ENCODE measurements around the gene ABCG4. TPM values are rescaled to one million over a fixed set of nuclear protein-coding genes. Genes with fewer than 3 reads are reported as not detected.

ABCG4 gene
- total RNA-seq: 0.07 and 0.48 TPM in 2 replicates

DNA sequence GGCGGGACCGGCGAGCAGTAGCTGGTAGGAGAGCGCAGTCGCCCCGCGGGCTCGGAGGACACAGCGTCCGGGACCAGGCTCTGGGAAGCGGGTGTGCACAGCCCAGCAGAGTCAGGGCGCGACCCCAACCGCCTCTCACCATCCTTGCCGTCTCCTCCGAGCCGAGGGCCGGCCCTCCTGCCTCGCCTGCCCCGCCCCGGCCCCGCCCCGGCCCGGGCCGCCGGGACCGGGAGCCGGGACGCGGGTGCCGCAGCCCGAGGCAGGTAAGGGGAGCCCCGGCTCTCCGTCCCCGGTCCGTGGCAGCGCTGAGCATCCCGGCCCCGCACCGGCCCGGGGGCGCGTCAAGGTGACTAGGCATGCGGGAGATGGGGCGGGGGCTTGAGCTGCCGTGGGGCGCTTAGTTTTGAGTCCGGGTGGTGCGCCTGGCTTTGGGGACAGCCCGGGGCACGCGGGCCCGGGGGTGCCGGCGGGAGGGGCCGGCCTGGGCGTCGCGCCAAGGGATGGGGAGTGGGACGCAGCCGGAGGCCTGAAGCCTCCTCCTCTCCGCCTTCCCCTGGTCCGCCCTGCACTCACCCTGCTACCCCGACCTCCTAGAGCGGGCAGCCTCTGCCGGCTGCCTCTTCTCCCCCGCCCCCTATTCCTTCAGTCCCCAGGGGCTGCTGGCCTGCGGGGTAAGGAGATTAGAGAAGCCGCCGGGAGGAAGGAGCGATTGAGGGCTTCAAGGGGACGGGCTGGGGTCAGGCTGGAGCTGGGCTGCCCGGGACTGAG is at the start of gene ABCG4:
TSS of gene ABCG4 (plus strand) at position 35 of the 768 bp plus-strand sequence. CDS start 914 bp downstream, outside the sequence.
- intact Hi-C loops (cut with micrococcal nuclease): no loop called here

DNA sequence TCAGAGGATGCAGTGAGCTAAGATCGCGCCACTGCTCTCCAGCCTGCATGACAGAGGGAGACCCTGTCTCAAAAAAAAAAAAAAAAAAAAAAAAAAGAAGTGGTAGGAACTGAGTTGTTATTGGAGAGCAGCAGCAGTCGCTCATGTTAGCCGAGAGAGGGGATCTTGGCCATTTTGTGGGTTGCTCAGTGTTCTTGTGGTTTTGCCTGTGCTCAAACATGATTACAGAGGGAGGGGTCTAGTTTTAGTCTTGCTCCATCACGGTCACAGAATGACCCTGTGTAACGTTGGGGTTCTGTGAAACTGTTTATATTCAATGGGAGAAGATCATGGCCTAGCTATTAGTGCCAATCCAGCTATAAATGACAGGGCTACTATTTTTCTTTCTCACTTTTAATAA is 49.1 kb upstream of the ABCG4 start:
- intact Hi-C loops (cut with micrococcal nuclease): loop anchor here (2.0 to 10.0 kb wide), 4 partner anchors 15 to 665 kb away; partner anchors contain the start of genes DDX6, HMBS and KMT2A

DNA sequence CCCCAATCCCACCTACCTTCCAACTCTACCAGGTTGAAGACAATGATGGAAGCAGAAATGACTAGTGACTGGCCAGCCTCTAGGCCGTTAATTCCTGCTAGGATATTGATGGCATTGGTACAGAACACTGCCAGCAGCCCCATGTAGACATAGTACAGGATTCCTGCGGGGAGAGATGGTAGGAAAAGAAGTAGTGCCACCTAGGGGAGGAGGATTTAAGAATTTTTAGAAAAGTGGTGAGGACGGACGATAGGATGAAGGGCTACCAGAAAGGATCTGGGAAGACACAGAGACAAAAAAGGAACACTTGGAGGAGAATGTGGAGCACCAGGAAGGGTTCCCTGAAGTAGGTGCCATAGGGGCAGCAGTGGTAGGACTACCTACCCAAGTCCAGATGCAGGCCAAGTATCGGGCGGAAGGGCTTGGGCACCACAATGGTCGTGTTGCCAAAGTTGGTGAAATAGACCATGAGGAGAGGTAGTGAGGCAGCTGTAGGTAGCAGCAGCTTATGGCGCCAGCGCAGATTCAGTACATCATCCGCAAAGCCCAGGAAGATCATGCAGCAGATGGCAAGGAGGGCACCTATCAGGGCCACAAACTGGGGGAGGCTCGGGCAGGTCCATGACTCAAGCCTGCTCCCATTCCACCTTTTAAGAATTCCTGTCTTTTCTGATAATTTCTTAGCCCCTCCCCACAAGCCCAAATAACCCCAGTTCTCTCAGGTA is 48.4 kb upstream of the ABCG4 start:
- intact Hi-C loops (cut with micrococcal nuclease): loop anchor here (2.0 to 5.0 kb wide), 3 partner anchors 16 to 308 kb away; partner anchors contain the start of genes DDX6 and HMBS

DNA sequence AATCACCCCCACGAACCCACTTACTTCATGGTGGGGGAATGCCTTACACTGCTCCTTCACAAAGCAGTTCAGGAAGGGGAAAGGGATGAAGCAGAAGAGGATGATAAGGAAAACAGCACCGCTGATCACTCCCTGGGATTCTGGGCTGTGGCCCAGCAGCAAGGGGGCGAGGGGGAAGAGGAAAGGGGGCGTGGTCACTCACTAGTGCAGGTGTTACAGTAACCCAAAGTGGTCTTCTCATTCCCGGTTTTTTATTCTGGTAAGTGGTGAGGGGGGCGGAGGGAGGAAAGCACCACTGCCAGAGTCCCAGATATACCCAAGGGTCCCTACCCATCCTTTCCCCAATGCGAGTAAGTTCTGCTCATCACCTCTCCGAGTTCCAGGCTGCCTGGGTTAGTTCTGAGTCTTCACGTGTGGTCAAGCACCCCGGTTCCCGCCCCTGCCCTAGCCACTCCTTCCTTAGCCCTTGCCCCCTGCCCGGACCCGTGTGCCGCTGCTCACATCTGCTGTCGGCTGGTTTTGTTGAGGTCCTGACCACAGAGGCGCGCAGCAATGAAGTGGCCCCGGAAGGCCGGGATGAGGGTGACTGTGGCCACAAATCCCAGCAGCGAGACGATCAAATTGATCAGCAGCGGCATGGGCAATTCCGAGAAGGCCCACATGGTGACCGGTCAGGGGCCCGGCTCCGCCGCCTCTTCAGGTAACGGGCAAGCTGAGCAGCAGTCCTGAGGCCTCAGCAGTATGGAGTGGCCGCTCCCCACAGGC is 47.7 kb upstream of the ABCG4 start:
- intact Hi-C loops (cut with micrococcal nuclease): loop anchor here (1.0 to 5.0 kb wide), 4 partner anchors 16 to 309 kb away; partner anchors contain the start of genes DDX6, HMBS and HYOU1

DNA sequence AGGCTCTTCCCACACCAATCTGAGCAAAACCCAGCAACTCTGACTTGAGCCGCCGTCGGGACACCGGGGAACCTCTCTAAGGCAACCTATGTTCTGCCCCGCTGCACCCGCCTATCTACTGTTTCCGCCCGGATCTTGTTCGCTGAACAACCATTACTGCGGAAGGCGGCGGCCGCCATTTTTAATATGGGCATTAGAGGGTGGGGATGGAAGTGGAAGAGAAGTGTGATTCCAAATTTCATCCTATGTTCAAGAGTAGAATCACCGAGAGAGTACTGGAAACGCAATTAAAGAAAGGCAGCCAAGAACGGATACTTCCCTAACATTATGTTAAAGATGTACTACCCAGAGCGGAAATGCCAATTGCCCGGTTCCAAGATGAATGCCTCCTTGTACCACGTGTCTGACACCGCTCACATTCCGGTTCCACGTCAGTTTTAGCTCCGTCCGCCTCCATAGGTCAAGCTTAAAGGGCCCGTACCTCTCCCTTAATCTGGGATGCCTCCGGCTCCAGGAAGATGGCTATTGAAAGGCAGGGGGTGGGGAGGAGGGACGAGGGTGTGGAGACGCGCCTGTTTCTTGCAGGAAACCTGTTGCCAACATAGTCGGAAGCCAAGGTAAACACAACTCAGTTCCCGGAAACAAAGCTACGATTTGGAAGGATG is 47.0 kb upstream of the ABCG4 start, which contains the start of gene DPAGT1:
TSS of gene DPAGT1 (minus strand) at position 95 of the 665 bp plus-strand sequence. CDS start 198 bp downstream, outside the sequence.
- intact Hi-C loops (cut with micrococcal nuclease): loop anchor here (1.0 to 5.0 kb wide), 9 partner anchors 8 to 310 kb away; partner anchors contain the start of genes DDX6, HINFP, HMBS and HYOU1

DNA sequence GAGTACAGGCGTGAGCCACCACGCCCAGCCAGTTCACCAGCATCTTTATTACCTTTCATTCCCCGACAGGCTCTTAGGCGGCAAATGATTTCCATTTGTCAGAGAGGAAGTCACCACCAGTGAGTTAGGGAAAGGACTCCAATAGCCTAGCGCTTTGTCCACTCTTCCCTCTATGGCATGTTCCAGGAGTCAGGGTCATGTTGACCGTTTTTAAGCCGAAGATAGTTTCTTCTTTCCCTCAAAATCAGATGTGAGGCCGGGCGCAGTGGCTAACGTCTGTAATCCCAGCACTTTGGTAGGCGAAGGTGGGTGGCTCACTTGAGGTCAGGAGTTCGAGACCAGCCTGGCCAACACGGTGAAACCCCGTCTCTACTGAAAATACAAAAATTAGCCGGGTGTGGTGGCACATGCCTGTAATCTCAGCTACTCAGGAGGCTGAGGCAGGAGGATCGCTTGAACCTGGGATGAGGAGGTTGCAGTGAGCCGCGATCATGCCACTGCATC is 45.6 kb upstream of the ABCG4 start:
- intact Hi-C loops (cut with micrococcal nuclease): loop anchor here (2.0 to 5.0 kb wide), 3 partner anchors 66 to 311 kb away; partner anchors contain the start of genes DDX6 and NLRX1

DNA sequence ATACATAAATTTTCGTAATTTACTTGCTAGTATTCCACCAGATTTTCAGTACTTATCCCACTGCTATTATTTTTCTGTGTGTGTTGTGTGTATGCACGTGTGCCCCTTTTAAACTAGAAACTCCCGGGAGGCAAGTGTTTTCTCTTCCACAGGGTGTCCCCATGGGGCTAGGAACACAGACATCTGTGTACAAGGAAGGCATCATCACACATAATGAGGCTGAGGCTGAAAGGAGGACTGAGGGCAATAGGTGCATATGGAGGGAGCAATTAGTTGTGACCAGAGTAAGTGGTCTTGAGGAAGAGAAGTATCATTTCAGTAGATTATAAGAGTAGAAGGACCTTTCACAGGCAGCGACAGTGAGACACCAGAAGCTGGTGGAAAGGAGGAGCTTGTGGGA is 45.1 kb upstream of the ABCG4 start:
- intact Hi-C loops (cut with micrococcal nuclease): loop anchor here (2.0 to 5.0 kb wide), 3 partner anchors 65 to 311 kb away; partner anchors contain the start of genes DDX6 and NLRX1

DNA sequence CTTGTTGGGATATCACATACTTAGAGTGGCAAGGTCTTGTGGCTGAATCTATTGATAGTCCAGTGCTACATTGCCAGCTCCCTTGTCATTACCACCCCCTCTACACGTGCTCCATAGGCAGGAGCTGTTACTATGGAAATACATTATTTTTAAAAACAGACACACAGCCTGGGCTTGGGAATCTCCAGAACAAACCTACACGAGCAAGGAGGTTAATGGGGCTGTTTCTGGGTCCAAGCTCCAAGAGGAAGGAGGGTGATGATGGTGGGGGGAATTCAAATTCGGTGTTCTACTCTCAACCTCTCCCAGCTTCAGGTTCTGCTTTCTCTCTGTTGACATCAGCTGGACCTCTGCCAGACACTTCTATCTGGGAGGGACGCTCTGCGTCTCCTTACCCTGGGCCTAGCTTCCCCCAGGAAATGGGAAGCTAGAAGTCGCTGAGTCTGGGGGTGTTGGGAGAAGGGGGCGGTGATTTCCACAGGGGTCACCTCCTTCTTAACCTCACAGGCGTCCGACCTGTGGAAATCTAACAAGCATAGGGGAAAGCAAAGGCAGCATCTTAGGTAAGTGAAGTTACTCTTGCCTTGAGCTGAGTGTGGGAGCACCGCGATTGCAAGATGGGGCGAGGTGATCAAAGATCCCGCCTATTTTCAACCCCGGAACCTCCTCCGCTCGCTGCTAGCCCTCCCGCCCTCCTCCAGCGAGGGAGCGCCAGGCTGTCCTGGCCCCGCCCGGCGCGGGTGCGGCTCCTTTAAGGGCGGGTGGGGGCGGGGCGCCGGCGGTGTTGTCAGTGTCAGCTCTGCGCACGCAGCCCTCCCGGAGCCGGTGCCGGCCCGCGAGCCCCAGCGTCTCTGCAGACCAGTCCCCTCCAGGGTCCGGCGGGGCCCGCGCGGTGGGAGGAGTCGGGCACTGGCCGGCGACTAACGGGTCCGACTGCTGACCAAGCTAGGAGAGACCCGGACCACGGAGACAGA is 42.0 kb upstream of the ABCG4 start, which contains the start of gene C2CD2L:
TSS of gene C2CD2L (plus strand) at position 781 of the 974 bp plus-strand sequence. CDS start 398 bp downstream, outside the sequence.
- intact Hi-C loops (cut with micrococcal nuclease): loop anchor here (1.0 to 5.0 kb wide), 3 partner anchors 12 to 180 kb away; partner anchors contain the start of genes BCL9L and HINFP

DNA sequence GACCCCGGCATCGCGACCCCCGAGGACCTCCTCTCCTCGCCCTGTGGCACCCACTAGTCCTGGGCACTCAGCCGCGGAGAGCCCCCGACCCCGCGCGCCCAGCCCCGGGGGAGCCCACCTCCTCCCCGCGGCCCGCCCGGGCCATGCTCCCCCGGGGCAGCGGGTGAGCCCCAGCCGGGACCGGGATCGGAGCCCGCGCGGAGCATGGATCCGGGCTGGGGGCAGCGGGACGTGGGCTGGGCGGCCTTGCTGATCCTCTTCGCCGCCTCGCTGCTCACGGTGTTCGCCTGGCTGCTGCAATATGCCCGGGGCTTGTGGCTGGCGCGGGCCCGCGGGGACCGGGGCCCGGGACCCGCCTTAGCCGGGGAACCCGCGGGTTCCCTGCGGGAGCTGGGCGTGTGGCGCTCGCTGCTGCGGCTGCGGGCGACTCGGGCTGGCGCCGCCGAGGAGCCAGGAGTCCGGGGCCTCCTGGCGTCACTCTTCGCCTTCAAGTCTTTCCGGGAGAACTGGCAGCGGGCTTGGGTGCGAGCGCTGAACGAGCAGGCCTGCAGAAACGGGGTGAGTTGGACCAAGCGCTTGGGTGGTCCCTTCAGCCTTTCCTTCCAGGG is 41.2 kb upstream of the ABCG4 start:
- intact Hi-C loops (cut with micrococcal nuclease): loop anchor here (1.0 to 5.0 kb wide), 3 partner anchors 12 to 180 kb away; partner anchors contain the start of genes BCL9L and HINFP

DNA sequence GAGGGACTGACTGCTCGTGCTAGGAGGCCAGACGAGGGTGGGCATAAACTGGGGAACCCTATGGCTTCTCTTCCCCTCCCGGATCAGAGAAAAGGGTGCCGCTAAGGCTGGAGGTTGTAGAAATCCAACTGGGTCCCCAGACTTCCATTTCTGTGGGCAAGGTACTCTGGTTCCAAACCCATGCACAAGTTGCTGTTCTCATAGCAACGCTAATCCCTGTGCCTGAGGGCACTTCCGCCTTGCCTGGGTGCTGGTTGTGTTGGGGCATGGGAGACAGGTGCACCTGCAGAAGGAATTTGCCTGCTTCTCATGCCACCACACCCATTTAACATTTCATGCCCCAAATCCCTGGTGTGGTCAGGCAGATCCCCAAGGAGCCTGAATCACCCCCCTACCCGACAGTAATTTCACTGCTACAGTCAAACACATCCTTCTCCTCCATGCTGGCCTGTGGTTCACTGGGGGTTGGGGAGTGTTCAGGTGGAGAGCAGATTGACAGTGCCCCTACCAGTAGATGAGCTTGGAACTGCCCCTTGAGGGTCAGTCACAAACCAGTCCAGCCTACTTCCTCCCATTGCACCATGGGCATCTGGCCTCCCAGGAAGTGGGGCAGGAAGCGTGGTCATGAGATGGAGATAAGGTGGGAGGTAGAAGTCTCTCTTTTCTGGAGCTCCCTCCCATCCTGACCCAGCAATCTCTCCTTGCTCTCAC is 40.6 kb upstream of the ABCG4 start:
- intact Hi-C loops (cut with micrococcal nuclease): loop anchor here (5.0 kb wide), 1 partner anchor 181 kb away; the partner anchor contains the start of gene BCL9L

DNA sequence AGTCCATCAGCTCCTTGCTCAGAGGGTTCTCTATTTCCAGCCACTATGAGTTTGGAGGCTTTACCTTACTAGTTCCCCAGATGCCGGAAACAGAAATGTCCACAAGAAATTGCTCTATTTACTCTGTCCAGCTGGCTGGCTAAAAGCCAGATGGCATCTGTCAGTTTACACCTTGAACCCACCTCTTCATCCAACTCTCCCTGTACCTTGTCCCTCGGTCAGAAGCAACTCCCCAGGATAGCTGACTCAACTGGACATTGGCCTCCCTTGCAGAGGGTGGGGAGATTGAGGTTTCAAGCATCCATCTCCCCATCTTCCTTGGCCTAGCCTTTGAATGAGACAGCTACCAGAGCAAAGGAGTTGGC is 40.0 kb upstream of the ABCG4 start:
- intact Hi-C loops (cut with micrococcal nuclease): loop anchor here (5.0 kb wide), 1 partner anchor 182 kb away; the partner anchor contains the start of gene BCL9L

DNA sequence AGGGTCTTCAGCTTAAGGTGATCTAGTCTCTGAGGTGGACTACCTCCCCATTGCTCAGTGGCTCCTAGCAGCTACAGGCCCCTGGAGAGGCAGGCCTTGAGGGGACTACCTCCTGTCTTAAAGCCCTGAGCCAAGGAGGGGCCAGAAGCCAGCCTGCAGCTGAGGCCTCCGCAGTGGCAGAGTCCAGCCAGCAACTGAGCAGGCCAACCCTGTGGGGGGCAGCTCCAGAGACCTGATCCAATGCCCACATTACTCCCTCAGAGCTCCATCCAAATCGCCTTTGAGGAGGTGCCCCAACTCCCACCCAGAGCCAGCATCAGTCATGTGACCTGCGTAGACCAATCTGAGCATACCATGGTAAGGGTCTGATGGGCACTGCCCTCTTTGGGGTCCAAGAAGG is 39.0 kb upstream of the ABCG4 start:
- intact Hi-C loops (cut with micrococcal nuclease): loop anchor here (5.0 kb wide), 1 partner anchor 183 kb away; the partner anchor contains the start of gene BCL9L

DNA sequence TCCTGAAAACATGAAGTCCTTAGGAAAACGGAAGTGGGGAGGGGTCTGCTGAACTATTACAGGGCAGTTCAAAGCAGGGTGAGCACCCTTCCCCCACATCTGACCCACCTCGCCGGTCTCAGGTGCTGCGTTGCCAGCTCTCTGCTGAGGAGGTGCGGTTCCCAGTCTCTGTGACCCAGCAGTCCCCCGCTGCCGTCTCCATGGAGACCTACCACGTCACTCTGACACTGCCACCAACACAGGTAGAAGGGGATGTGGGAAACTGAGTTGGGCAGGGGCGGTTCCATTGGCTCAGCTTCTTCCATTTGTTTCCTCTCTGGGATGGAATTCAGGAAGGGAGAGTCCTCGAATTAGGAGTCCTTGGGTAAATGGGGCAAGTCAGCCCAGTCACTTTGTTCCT is 38.4 kb upstream of the ABCG4 start:
- intact Hi-C loops (cut with micrococcal nuclease): no loop called here

DNA sequence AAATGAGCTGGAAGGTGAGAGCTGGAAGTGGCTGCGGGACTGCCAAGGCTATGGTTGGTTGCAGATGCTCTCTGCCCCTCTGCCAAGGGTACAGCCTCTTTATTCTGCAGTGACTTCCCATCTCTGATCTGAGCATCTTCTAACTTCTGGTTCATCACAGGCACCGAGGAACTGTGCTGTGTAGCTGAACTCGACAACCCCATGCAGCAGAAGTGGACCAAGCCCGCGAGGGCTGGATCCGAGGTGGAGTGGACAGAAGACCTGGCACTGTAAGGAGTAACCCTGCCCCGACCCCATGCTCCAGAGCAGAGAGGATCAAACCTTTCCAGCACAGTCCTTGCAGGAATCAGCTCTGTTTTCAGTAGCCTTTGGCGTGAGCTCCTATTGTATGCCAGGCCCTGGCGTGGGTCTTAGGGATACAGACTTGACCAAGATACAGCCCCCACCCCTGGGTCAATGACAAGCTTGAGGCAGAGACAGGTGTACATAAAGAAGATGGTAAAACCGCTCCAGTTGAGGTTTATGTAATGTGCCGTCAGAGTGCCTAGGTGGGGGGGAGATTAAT is 37.4 kb upstream of the ABCG4 start:
- intact Hi-C loops (cut with micrococcal nuclease): no loop called here

DNA sequence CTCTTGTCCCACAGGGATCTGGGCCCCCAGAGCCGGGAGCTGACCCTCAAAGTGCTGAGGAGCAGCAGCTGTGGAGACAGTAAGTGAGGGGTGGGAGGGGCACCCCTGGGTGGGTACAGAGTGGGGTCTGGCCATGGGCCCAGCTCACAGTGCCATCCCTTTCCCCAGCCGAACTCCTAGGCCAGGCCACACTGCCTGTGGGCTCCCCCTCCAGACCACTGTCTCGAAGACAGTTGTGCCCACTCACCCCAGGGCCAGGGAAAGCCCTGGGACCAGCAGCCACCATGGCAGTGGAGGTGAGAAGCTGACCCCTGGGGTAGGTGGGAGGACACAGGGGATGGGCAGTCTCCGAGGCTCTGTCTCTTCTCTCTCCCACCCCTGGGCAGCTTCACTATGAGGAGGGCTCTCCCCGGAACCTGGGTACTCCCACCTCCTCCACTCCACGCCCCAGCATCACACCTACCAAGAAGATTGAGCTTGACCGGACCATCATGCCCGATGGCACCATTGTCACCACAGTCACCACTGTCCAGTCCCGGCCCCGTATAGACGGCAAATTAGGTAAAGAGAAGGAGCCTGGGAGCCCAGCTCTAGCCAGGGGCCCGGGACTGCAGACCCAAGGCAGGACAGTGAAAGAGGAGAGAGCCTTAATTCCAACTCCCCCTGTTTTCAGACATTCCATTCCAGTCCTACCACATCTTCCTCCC is 36.4 kb upstream of the ABCG4 start:
- intact Hi-C loops (cut with micrococcal nuclease): no loop called here

DNA sequence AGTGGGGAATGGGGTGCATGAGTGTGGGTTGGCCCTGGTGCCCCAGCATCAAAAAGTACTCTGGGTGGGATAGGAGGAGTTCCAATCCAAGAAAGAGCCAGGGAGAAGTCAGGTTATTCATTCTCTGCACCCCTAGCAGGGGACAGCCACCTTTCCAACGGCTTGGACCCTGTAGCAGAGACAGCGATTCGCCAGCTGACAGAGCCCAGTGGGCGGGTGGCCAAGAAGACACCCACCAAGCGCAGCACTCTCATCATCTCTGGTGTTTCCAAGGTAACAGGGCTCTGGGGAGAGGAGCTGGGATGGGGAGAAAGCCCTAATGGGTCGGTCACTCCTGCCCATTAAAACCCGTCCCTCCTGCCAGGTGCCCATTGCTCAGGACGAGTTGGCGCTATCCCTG is 35.1 kb upstream of the ABCG4 start:
- intact Hi-C loops (cut with micrococcal nuclease): no loop called here

DNA sequence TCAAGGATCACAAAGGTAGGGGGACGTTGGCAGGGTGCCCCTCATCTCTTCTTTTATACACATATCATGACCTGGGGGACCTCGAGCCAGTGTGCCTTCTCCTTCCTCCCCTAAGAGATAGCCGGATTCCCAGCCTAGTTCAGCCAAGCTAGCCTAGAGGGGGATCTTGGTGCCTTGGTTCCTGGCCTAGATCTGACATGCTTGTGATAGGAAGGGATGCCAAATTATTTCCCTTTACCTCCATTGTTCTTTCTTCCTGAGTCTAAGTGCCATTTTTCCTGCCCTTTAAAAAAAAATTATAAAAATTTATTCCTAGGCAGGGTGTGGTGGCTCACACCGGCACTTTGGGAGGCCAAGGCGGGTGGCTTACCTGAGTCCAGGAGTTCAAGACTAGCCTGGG is 34.5 kb upstream of the ABCG4 start:
- intact Hi-C loops (cut with micrococcal nuclease): no loop called here

Measured in T-helper 2 cell treated with Interferon-gamma antibody and Interleukin-4, amounts not matched to agents 100 ng/mL and 5 ng/mL, for 36 hours (primary cell).